IMR-90 (cell line): Measurements from ENCODE around the gene BICD2. TPM values are rescaled to one million over a fixed set of nuclear protein-coding genes. Genes with fewer than 3 reads are reported as not detected.

ENCODE experiments used
- ATAC-seq: fragments of 200-7000 bp; cut with Tn5 transposase; 2 replicates; pipeline ENCODE4 v1.9.1; 2020; ENCODE audit warnings: low read depth, mild to moderate bottlenecking, moderate library complexity
- BruUV-seq: library from RNA; stranded (reverse); fragments of 400-500 nt; replicated peaks from 2 replicates; lab custom pipeline; 2021; lab: Mats Ljungman, UMichigan
- CTCF ChIA-PET: fragments of 300-600 bp; formaldehyde crosslinking; extraction: SDS; loops from one replicate; lab custom pipeline; 2021; ENCODE audit warnings: antibody characterized with exemption; lab: Yijun Ruan, JAX
- POLR2A ChIA-PET: fragments of 300-600 bp; sonication (Branson Sonifier 250); formaldehyde crosslinking; loops from one replicate; lab custom pipeline; 2022; ENCODE audit warnings: antibody characterized with exemption; ENCODE audit not compliant: unreplicated experiment; lab: Charles Lee
- DNase-seq: peaks from one replicate; pipeline ENCODE4 v3.0.0; 2013
- H2AFZ ChIP-seq: replicated peaks from 2 replicates; pipeline ENCODE3; 2013; ENCODE audit warnings: low read length, mild to moderate bottlenecking; ENCODE audit not compliant: poor library complexity
- H2AK5ac ChIP-seq: 2 replicates; pipeline ENCODE4 v1.6.1; 2013; ENCODE audit warnings: low read depth, low read length, inconsistent platforms
- H2AK9ac ChIP-seq: replicated peaks from 2 replicates; pipeline ENCODE3; 2013; ENCODE audit warnings: mild to moderate bottlenecking, low read depth, low read length, moderate library complexity; ENCODE audit not compliant: poor library complexity
- H2BK120ac ChIP-seq: 2 replicates; pipeline ENCODE4 v1.6.1; 2013; ENCODE audit warnings: low read depth, low read length, inconsistent platforms
- H2BK15ac ChIP-seq: 3 replicates; pipeline ENCODE4 v1.6.1; 2013; ENCODE audit warnings: low read depth, low read length, inconsistent platforms
- H2BK20ac ChIP-seq: 2 replicates; pipeline ENCODE4 v1.6.1; 2013; ENCODE audit warnings: low read depth, mild to moderate bottlenecking, inconsistent platforms, low read length, moderate library complexity
- H2BK5ac ChIP-seq: 2 replicates; pipeline ENCODE4 v1.6.1; 2013; ENCODE audit warnings: mild to moderate bottlenecking, low read depth, low read length, inconsistent platforms; ENCODE audit not compliant: poor library complexity, severe bottlenecking
- H3K14ac ChIP-seq: replicated peaks from 2 replicates; pipeline ENCODE4 v1.6.1; 2013; ENCODE audit warnings: low read depth, low read length, inconsistent platforms
- H3K18ac ChIP-seq: 2 replicates; pipeline ENCODE4 v1.6.1; 2013; ENCODE audit warnings: low read depth, low read length, control low read depth
- H3K23ac ChIP-seq: 2 replicates; pipeline ENCODE4 v1.6.1; 2013; ENCODE audit warnings: low read depth, low read length, inconsistent platforms
- H3K27ac ChIP-seq: 2 replicates; pipeline ENCODE4 v1.5.1; 2013; ENCODE audit warnings: mild to moderate bottlenecking, control low read depth, low read length; ENCODE audit not compliant: insufficient read depth
- H3K27me3 ChIP-seq: 2 replicates; pipeline ENCODE4 v1.6.1; 2013; ENCODE audit warnings: low read length; ENCODE audit not compliant: control insufficient read depth, insufficient read depth
- H3K36me3 ChIP-seq: 2 replicates; pipeline ENCODE4 v1.6.1; 2013; ENCODE audit warnings: low read length, mixed read lengths; ENCODE audit not compliant: control insufficient read depth, insufficient read depth
- H3K4ac ChIP-seq: 2 replicates; pipeline ENCODE4 v1.6.1; 2013; ENCODE audit warnings: low read depth, low read length, inconsistent platforms
- H3K4me1 ChIP-seq: 2 replicates; pipeline ENCODE4 v1.6.1; 2013; ENCODE audit warnings: low read length, mixed read lengths; ENCODE audit not compliant: control insufficient read depth, insufficient read depth
- H3K4me2 ChIP-seq: 2 replicates; pipeline ENCODE4 v1.6.1; 2013; ENCODE audit warnings: low read depth, mild to moderate bottlenecking, control low read depth, low read length, moderate library complexity
- H3K4me3 ChIP-seq: 2 replicates; pipeline ENCODE4 v1.5.1; 2013; ENCODE audit warnings: low read depth, mild to moderate bottlenecking, control low read depth, low read length, moderate library complexity; ENCODE audit not compliant: insufficient read depth
- H3K56ac ChIP-seq: 2 replicates; pipeline ENCODE4 v1.6.1; 2013; ENCODE audit warnings: low read length, inconsistent platforms; ENCODE audit not compliant: insufficient read depth; ENCODE audit errors: extremely low read depth
- H3K79me1 ChIP-seq, 2 experiments: 2 replicates each; pipeline ENCODE4 v1.6.1; 2013; ENCODE audit warnings: low read length in 2 of 2, inconsistent platforms in 1 of 2, low read depth in 1 of 2
- H3K9ac ChIP-seq: 2 replicates; pipeline ENCODE4 v1.6.1; 2013; ENCODE audit warnings: low read depth, low read length, control low read depth
- H3K9me1 ChIP-seq: 2 replicates; pipeline ENCODE4 v1.6.1; 2013; ENCODE audit warnings: low read length, inconsistent platforms; ENCODE audit not compliant: insufficient read depth
- H3K9me3 ChIP-seq: 2 replicates; pipeline ENCODE4 v1.6.1; 2013; ENCODE audit warnings: low read length; ENCODE audit not compliant: control insufficient read depth, insufficient read depth
- H4K20me1 ChIP-seq: 2 replicates; pipeline ENCODE4 v1.6.1; 2013; ENCODE audit warnings: low read length, inconsistent platforms; ENCODE audit not compliant: insufficient read depth
- H4K5ac ChIP-seq: 2 replicates; pipeline ENCODE4 v1.6.1; 2013; ENCODE audit warnings: mild to moderate bottlenecking, low read depth, low read length, control low read depth
- H4K8ac ChIP-seq, 2 experiments: 2 replicates each; pipeline ENCODE4 v1.6.1; 2013; ENCODE audit warnings: low read depth in 2 of 2, low read length in 2 of 2, control low read depth in 1 of 2, inconsistent platforms in 1 of 2
- H4K91ac ChIP-seq: 2 replicates; pipeline ENCODE4 v1.6.1; 2013; ENCODE audit warnings: low read depth, low read length, inconsistent platforms; ENCODE audit not compliant: insufficient read depth
- BHLHE40 ChIP-seq: fragments of 150-350 bp; IDR thresholded peaks from 2 replicates; pipeline ENCODE4 v1.6.1; 2016; ENCODE audit warnings: mild to moderate bottlenecking, low read depth, low read length
- CEBPB ChIP-seq: IDR thresholded peaks from 2 replicates; pipeline ENCODE4 v1.6.1; 2012; ENCODE audit warnings: low read depth, low read length, improper control_type of control experiment
- CHD1 ChIP-seq: IDR thresholded peaks from 2 replicates; pipeline ENCODE4 v1.6.1; 2012; ENCODE audit warnings: low read depth, low read length, improper control_type of control experiment
- FOS ChIP-seq: fragments of 150-350 bp; IDR thresholded peaks from 2 replicates; pipeline ENCODE4 v1.6.1; 2016; ENCODE audit warnings: low read depth, low read length
- MAFK ChIP-seq: IDR thresholded peaks from 2 replicates; pipeline ENCODE4 v1.6.1; 2012; ENCODE audit warnings: low read depth, low read length, improper control_type of control experiment
- MAZ ChIP-seq: IDR thresholded peaks from 2 replicates; pipeline ENCODE4 v1.6.1; 2012; ENCODE audit warnings: low read depth, mild to moderate bottlenecking, low read length, improper control_type of control experiment, moderate library complexity, borderline replicate concordance
- NFE2L2 ChIP-seq: fragments of 150-350 bp; IDR thresholded peaks from 2 replicates; pipeline ENCODE4 v1.6.1; 2016; ENCODE audit warnings: low read depth, mild to moderate bottlenecking, low read length
- POLR2A ChIP-seq: IDR thresholded peaks from 2 replicates; pipeline ENCODE4 v1.6.1; 2012; ENCODE audit warnings: mild to moderate bottlenecking, low read depth, low read length
- RAD21 ChIP-seq: IDR thresholded peaks from 2 replicates; pipeline ENCODE4 v1.6.1; 2012; ENCODE audit warnings: low read length, improper control_type of control experiment
- RCOR1 ChIP-seq: IDR thresholded peaks from 2 replicates; pipeline ENCODE4 v1.6.1; 2012; ENCODE audit warnings: mild to moderate bottlenecking, low read length, improper control_type of control experiment; ENCODE audit not compliant: insufficient replicate concordance
- RFX5 ChIP-seq: IDR thresholded peaks from 2 replicates; pipeline ENCODE4 v1.8.0; 2012; ENCODE audit warnings: low read depth, mild to moderate bottlenecking, low read length, moderate library complexity
- SMC3 ChIP-seq: fragments of 150-350 bp; IDR thresholded peaks from 2 replicates; pipeline ENCODE4 v1.6.1; 2016; ENCODE audit warnings: low read depth, mild to moderate bottlenecking, antibody characterized with exemption, low read length, moderate library complexity
- WGBS, 2 experiments: methylation state at CpG; one replicate each; pipeline versions ENCODE4 v1.1.5 to v1.1.7; 2013; ENCODE audit warnings: missing lambda C conversion rate in 2 of 2; ENCODE audit not compliant: insufficient read length in 1 of 2; ENCODE audit errors: extremely low coverage in 2 of 2; 5-methylcytosine and 5-hydroxymethylcytosine counted together
- dilution Hi-C: fragments of 300-500 bp; cut with HindIII; formaldehyde crosslinking; loops from one replicate; pipeline ENCODE4 v1.14.3; 2018; ENCODE audit warnings: low sequenced_read_pairs; ENCODE audit not compliant: unreplicated experiment
- in situ Hi-C: fragments of 300-500 bp; cut with MboI; formaldehyde crosslinking; loops from 3 replicates; pipeline ENCODE4 v1.14.3; 2019; ENCODE audit warnings: low sequenced_read_pairs, inconsistent platforms, mixed read lengths
- intact Hi-C: fragments of 100-400 bp; cut with micrococcal nuclease; formaldehyde crosslinking; loops from 2 replicates; pipeline ENCODE4 v1.10.0; 2022
- polyA plus RNA-seq, 3 experiments: library from polyadenylated mRNA; depleted of rRNA; stranded (reverse); fragments of >200 nt; gene quantifications; 2 replicates each; pipeline ENCODE4 v1.2.3, GENCODE V29; 2012; ENCODE audit warnings: low replicate concordance in 1 of 3
- total RNA-seq: library from RNA; depleted of rRNA; stranded (reverse); fragments of >200 nt; gene quantifications from 2 replicates; pipeline ENCODE4 v1.2.3, GENCODE V29; 2012
- TF ChIP-seq, protein P1 (sequence below): fragments of 150-350 bp; IDR thresholded peaks from 2 replicates; pipeline ENCODE4 v1.6.1; 2017; ENCODE audit warnings: mild to moderate bottlenecking, antibody characterized with exemption, low read length, low read depth
- TF ChIP-seq, protein P2 (sequence below): conservative IDR thresholded peaks from 2 replicates; pipeline ENCODE4 v1.5.1; 2012; ENCODE audit warnings: mild to moderate bottlenecking, low read depth, low read length, improper control_type of control experiment

BICD2 gene
- total and polyA plus RNA-seq, 2 of the 4 experiments (the other 2 are of a cell fraction) = 21.5 to 35.7 TPM

DNA sequence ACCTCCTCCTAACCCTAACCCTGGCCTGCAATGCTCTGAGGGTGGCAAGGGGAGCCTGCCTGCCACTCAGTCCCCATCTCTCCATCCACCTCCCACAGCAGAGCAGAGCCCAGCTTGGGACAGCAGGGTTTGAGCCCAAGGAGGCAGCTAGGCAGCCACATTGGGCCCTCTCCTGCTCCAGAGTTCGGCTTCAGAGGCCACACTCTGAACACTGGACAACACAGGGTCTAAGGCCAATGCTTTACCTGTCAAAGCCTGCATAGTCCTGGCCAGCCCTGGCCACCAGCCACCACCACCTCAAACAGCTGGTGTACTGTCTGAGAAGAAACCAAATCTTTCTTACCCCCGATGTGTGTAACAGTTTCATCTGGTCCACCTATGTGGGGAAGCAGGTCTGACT is 5.2 kb downstream of the BICD2 start:
- Histone ChIP-seq H2AFZ (no peak overlapping the region), H3K4ac (no peak overlapping the region), H2BK15ac (no peak overlapping the region), H2AK9ac (no peak overlapping the region), H4K5ac (no peak overlapping the region), H2BK5ac (no peak overlapping the region), H3K14ac (no peak overlapping the region), H2AK5ac (no peak overlapping the region), H3K27me3 (no peaks in the 10 kb centered on the region), H3K4me1 (peaks cover 7% of the 10 kb centered on the region; the same call in 1 of the 2 replicates), H3K36me3 (no peaks in the 10 kb centered on the region), H3K79me1 (peaks cover 28 to 70% of the 10 kb centered on the region in 2 experiments), H3K23ac (no peak overlapping the region), H3K4me3 (no peak overlapping the region), H3K18ac (no peak overlapping the region), H2BK20ac (no peak overlapping the region), H4K8ac (no peak overlapping the region), H3K9me1 (peaks cover 34% of the 10 kb centered on the region), H3K4me2 (no peak overlapping the region), H2BK120ac (no peak overlapping the region), H3K9ac (no peak overlapping the region), H3K9me3 (peaks cover 3% of the 10 kb centered on the region; the same call in 1 of the 2 replicates), H3K27ac (no peak overlapping the region), H4K20me1 (peaks cover 62% of the 10 kb centered on the region), H3K56ac (no peak overlapping the region), H4K91ac (no peak overlapping the region)
- in situ Hi-C loops = no loop called here
- ChIA-PET CTCF (interaction anchor here (0.7 kb wide), 1 partner anchor 496 kb away, joined by 3 read pairs; no protein-coding TSS in a partner anchor), POLR2A (no interaction called here)
- dilution Hi-C loops = no loop called here
- BruUV-seq = no TSS peak
- intact Hi-C loops = no loop called here
- no peak for TF ChIP-seq FOS
- no peak for TF ChIP-seq POLR2A
- TF ChIP-seq CEBPB = no peak
- no peak for TF ChIP-seq RAD21
- no peak for TF ChIP-seq RFX5
- no peak for TF ChIP-seq CHD1
- no peak for TF ChIP-seq RCOR1
- TF ChIP-seq, protein P1, sequence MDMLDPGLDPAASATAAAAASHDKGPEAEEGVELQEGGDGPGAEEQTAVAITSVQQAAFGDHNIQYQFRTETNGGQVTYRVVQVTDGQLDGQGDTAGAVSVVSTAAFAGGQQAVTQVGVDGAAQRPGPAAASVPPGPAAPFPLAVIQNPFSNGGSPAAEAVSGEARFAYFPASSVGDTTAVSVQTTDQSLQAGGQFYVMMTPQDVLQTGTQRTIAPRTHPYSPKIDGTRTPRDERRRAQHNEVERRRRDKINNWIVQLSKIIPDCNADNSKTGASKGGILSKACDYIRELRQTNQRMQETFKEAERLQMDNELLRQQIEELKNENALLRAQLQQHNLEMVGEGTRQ = no peak
- TF ChIP-seq NFE2L2 = no peak
- TF ChIP-seq, protein P2, sequence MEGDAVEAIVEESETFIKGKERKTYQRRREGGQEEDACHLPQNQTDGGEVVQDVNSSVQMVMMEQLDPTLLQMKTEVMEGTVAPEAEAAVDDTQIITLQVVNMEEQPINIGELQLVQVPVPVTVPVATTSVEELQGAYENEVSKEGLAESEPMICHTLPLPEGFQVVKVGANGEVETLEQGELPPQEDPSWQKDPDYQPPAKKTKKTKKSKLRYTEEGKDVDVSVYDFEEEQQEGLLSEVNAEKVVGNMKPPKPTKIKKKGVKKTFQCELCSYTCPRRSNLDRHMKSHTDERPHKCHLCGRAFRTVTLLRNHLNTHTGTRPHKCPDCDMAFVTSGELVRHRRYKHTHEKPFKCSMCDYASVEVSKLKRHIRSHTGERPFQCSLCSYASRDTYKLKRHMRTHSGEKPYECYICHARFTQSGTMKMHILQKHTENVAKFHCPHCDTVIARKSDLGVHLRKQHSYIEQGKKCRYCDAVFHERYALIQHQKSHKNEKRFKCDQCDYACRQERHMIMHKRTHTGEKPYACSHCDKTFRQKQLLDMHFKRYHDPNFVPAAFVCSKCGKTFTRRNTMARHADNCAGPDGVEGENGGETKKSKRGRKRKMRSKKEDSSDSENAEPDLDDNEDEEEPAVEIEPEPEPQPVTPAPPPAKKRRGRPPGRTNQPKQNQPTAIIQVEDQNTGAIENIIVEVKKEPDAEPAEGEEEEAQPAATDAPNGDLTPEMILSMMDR = no peak
- TF ChIP-seq BHLHE40 = no peak
- TF ChIP-seq SMC3 = no peak
- TF ChIP-seq MAZ = no peak
- TF ChIP-seq MAFK = no peak
- ATAC-seq (no peak), DNase-seq (no peak)
- WGBS, 2 experiments = no CpG with 5 or more reads among the region's 2 CpGs
